NOMO-1 treated with DMSO at 0.1 percent for 48 hours (cell line): ENCODE results near the gene NOTCH3.

Experiments
- DNase-seq: peaks from one replicate; lab custom pipeline; 2025; ENCODE audit not compliant: unreplicated experiment; lab: John Stamatoyannopoulos, UW

NOTCH3 gene

GRCh38 chr19:15200553-15201364, at the start of gene NOTCH3:
TSS of gene NOTCH3 (minus strand) at chr19:15200995. CDS start at chr19:15200905, 90 bp downstream.
- DNase-seq, result no peak

GRCh38 chr19:15250640-15250993, 49.8 kb upstream of the NOTCH3 start:
- no peak for DNase-seq

GRCh38 chr19:15249972-15250639, 49.3 kb upstream of the NOTCH3 start:
- DNase-seq, result no peak

GRCh38 chr19:15249528-15249874, 48.7 kb upstream of the NOTCH3 start:
- DNase-seq, result no peak

- DNase-seq, result no peak
These were observed 48.1 kb upstream of the NOTCH3 start for GRCh38 chr19:15248648-15249527.

- no peak for DNase-seq
These were observed 47.3 kb upstream of the NOTCH3 start for GRCh38 chr19:15248106-15248505.

GRCh38 chr19:15247107-15248014, 46.6 kb upstream of the NOTCH3 start:
- no peak for DNase-seq

GRCh38 chr19:15246198-15246481, 45.3 kb upstream of the NOTCH3 start:
- no peak for DNase-seq

- DNase-seq, result no peak
These were observed 44.8 kb upstream of the NOTCH3 start for GRCh38 chr19:15245370-15246197.

GRCh38 chr19:15244808-15245207, 44.0 kb upstream of the NOTCH3 start:
- no peak for DNase-seq

GRCh38 chr19:15244106-15244803, 43.5 kb upstream of the NOTCH3 start:
- no peak for DNase-seq

- DNase-seq, result no peak
These were observed 42.6 kb upstream of the NOTCH3 start for GRCh38 chr19:15243236-15243957.

- no peak for DNase-seq
These were observed 40.6 kb upstream of the NOTCH3 start for GRCh38 chr19:15241259-15241910.

GRCh38 chr19:15240515-15240914, 39.7 kb upstream of the NOTCH3 start:
- DNase-seq, result no peak

- no peak for DNase-seq
These were observed 38.6 kb upstream of the NOTCH3 start for GRCh38 chr19:15239337-15239949.

- no peak for DNase-seq
These were observed 37.9 kb upstream of the NOTCH3 start for GRCh38 chr19:15238639-15239155.

- no peak for DNase-seq
These were observed 37.2 kb upstream of the NOTCH3 start for GRCh38 chr19:15237759-15238638.
